Astrocyte of the cerebellum (primary cell): ENCODE data around the gene ZC3H15.
"Not testable (repeated sequence)": the region's sequence is repeated elsewhere in the genome, so short reads cannot be mapped to it uniquely, and the experiment has no call there.

Experiments
- DNase-seq: peaks from one replicate; pipeline ENCODE4 v3.0.0-alpha.2; 2011; ENCODE audit warnings: low read depth
- H3K4me3 ChIP-seq: 2 replicates; pipeline ENCODE4 v1.5.1; 2011; ENCODE audit warnings: mild to moderate bottlenecking, low read depth, low read length, moderate library complexity
- CTCF ChIP-seq: IDR thresholded peaks from 2 replicates; pipeline ENCODE4 v1.5.1; 2012; ENCODE audit warnings: low read length, low read depth, moderate library complexity, mild to moderate bottlenecking; ENCODE audit errors: missing control alignments
- in situ Hi-C: cut with HindIII; loops from 2 replicates; pipeline ENCODE4 v1.10.0; 2017; ENCODE audit warnings: low sequenced_read_pairs

The ZC3H15 gene

GRCh38 chr2:186516396-186516795, 30.3 kb downstream of the ZC3H15 start:
- DNase-seq: no peak
- in situ Hi-C loops: loop anchor here (5.0 to 25.0 kb wide), 2 partner anchors 56 to 121 kb away; no protein-coding TSS in a partner anchor
- no peak for TF ChIP-seq CTCF
- no peak overlapping the region for H3K4me3 ChIP-seq

- TF ChIP-seq CTCF: no peak
- in situ Hi-C loops: loop anchor here (5.0 to 25.0 kb wide), 2 partner anchors 55 to 120 kb away; no protein-coding TSS in a partner anchor
- no peak overlapping the region for H3K4me3 ChIP-seq
- DNase-seq: no peak
Observed at GRCh38 chr2:186517090-186517489, 31.0 kb downstream of the ZC3H15 start.

GRCh38 chr2:186518291-186518690, 32.2 kb downstream of the ZC3H15 start:
- no peak overlapping the region for H3K4me3 ChIP-seq
- TF ChIP-seq CTCF: no peak
- in situ Hi-C loops: loop anchor here (5.0 to 25.0 kb wide), 2 partner anchors 54 to 119 kb away; no protein-coding TSS in a partner anchor
- DNase-seq: no peak

- DNase-seq: peak; percentile 42
- no peak overlapping the region for H3K4me3 ChIP-seq
- in situ Hi-C loops: loop anchor here (5.0 to 25.0 kb wide), 2 partner anchors 53 to 118 kb away; no protein-coding TSS in a partner anchor
- TF ChIP-seq CTCF: no peak
Observed at GRCh38 chr2:186518945-186519344, 32.9 kb downstream of the ZC3H15 start.

- not testable (repeated sequence) for H3K4me3 ChIP-seq, DNase-seq
- in situ Hi-C loops: loop anchor here (25.0 kb wide), 1 partner anchor 116 kb away; no protein-coding TSS in a partner anchor
Observed at GRCh38 chr2:186521570-186522153, 35.6 kb downstream of the ZC3H15 start.

GRCh38 chr2:186522450-186522849, 36.4 kb downstream of the ZC3H15 start:
- no peak for TF ChIP-seq CTCF
- no peak overlapping the region for H3K4me3 ChIP-seq
- in situ Hi-C loops: loop anchor here (25.0 kb wide), 1 partner anchor 115 kb away; no protein-coding TSS in a partner anchor

GRCh38 chr2:186523791-186524190, 37.7 kb downstream of the ZC3H15 start:
- no peak for TF ChIP-seq CTCF
- no peak for DNase-seq
- in situ Hi-C loops: loop anchor here (25.0 kb wide), 1 partner anchor 114 kb away; no protein-coding TSS in a partner anchor
- no peak overlapping the region for H3K4me3 ChIP-seq

More at GRCh38 chr2:186522450-186522849, 36.4 kb downstream of the ZC3H15 start:
- DNase-seq: no peak
